ENCODE data around the gene FKBP1A. TPM values are rescaled to one million over a fixed set of nuclear protein-coding genes. Genes with fewer than 3 reads are reported as not detected.

FKBP1A gene
- total and polyA plus RNA-seq, 2 of the 4 experiments (the other 2 are of a cell fraction): 120 to 528 TPM

DNA sequence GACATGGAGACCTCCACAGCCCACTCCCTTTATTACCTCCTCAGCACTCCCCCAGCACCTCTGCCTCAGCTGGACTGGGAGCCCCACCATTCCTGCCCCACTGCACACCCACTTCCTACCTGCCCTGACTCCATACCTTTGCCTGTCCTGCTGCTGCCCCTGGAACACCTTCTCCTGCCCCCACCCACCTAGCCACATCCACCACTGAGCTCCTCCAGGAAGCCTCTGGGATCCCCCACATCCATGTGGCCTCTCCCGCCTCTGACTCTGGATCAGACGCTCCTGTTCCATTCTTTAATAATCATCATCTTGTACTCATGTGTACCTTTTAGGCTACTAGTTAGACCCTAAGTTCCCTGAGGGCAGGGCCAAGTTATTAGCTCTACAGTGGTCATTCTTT, 61.8 kb downstream of the FKBP1A start:
- H3K27ac ChIP-seq (ENCODE audit: insufficient read depth, low read length): no peak overlapping the region
- ChIA-PET POLR2A (ENCODE audit: unreplicated experiment) (no interaction called here), CTCF (no interaction called here)
- BruUV-seq (replicated peaks): no TSS peak
- H3K56ac ChIP-seq (ENCODE audit: extremely low read depth, insufficient read depth, low read length): no peak overlapping the region
- H3K4me2 ChIP-seq (ENCODE audit: low read depth, low read length): no peak overlapping the region
- no peak overlapping the region for H3K23ac ChIP-seq (ENCODE audit: low read depth, low read length)
- H2AK5ac ChIP-seq (ENCODE audit: low read depth, low read length): no peak overlapping the region
- no peak overlapping the region for H3K18ac ChIP-seq (ENCODE audit: low read depth, low read length)
- intact Hi-C loops (cut with micrococcal nuclease) (no loop called here), in situ Hi-C loops (cut with MboI; ENCODE audit: low sequenced_read_pairs) (loop anchor here (25.0 kb wide), 1 partner anchor 506 kb away; no protein-coding TSS in a partner anchor), dilution Hi-C loops (cut with HindIII; ENCODE audit: low sequenced_read_pairs, unreplicated experiment) (no loop called here)
- no peak overlapping the region for H3K9ac ChIP-seq (ENCODE audit: low read depth, low read length)
- TF ChIP-seq BHLHE40 (IDR thresholded peaks at IDR 0.05; ENCODE audit: low read depth, low read length) (no peak), POLR2A (IDR thresholded peaks at IDR 0.05; ENCODE audit: low read depth, low read length) (no peak), FOS (IDR thresholded peaks at IDR 0.05; ENCODE audit: low read depth, low read length) (no peak), MAZ (IDR thresholded peaks at IDR 0.05; ENCODE audit: borderline replicate concordance, low read depth, low read length) (no peak), SMC3 (IDR thresholded peaks at IDR 0.05; ENCODE audit: low read depth, low read length) (no peak), CHD1 (IDR thresholded peaks at IDR 0.05; ENCODE audit: low read depth, low read length) (no peak), RCOR1 (IDR thresholded peaks at IDR 0.05; ENCODE audit: insufficient replicate concordance, low read length) (no peak), USF2 (IDR thresholded peaks at IDR 0.05; ENCODE audit: low read depth, low read length) (no peak)
- H2AFZ ChIP-seq (replicated peaks; ENCODE audit: low read length, poor library complexity): no peak overlapping the region
- H3K36me3 ChIP-seq (ENCODE audit: control insufficient read depth, insufficient read depth, low read length): peaks cover 9% of the 10 kb centered on the region; the same call in 1 of the 2 replicates
- H4K91ac ChIP-seq (ENCODE audit: insufficient read depth, low read depth, low read length): no peak overlapping the region
- no peak overlapping the region for H4K5ac ChIP-seq (ENCODE audit: low read depth, low read length)
- peaks cover 4% of the 10 kb centered on the region; the same call in 1 of the 2 replicates for H4K20me1 ChIP-seq (ENCODE audit: insufficient read depth, low read length)
- H3K4me3 ChIP-seq (ENCODE audit: insufficient read depth, low read depth, low read length): no peak overlapping the region
- no peak overlapping the region for H3K4ac ChIP-seq (ENCODE audit: low read depth, low read length)
- H3K9me3 ChIP-seq (ENCODE audit: control insufficient read depth, insufficient read depth, low read length): no peaks in the 10 kb centered on the region
- no peak overlapping the region for H4K8ac ChIP-seq (ENCODE audit: low read depth in 2 of 2, low read length in 2 of 2)
- H3K14ac ChIP-seq (replicated peaks; ENCODE audit: low read depth, low read length): no peak overlapping the region
- peaks cover 42% of the 10 kb centered on the region for H3K9me1 ChIP-seq (ENCODE audit: insufficient read depth, low read length)
- H2BK20ac ChIP-seq (ENCODE audit: low read depth, low read length): no peak overlapping the region
- peaks cover 55 to 90% of the 10 kb centered on the region in 2 experiments for H3K79me1 ChIP-seq (ENCODE audit: low read depth in 1 of 2, low read length in 2 of 2)
- H2BK120ac ChIP-seq (ENCODE audit: low read depth, low read length): no peak overlapping the region
- no peaks in the 10 kb centered on the region for H3K27me3 ChIP-seq (ENCODE audit: control insufficient read depth, insufficient read depth, low read length)
- H2BK5ac ChIP-seq (ENCODE audit: low read depth, low read length, poor library complexity, severe bottlenecking): no peak overlapping the region
- H2AK9ac ChIP-seq (replicated peaks; ENCODE audit: low read depth, low read length, poor library complexity): no peak overlapping the region
- H3K4me1 ChIP-seq (ENCODE audit: control insufficient read depth, insufficient read depth, low read length): peaks cover 19% of the 10 kb centered on the region
- DNase-seq (no peak), ATAC-seq (ENCODE audit: low read depth) (no peak)
- no peak overlapping the region for H2BK15ac ChIP-seq (ENCODE audit: low read depth, low read length)
- WGBS, 2 experiments (ENCODE audit: extremely low coverage in 2 of 2, insufficient read length in 1 of 2): 100% methylated on average over 2 of the region's 2 CpGs; no CpG with 5 or more reads in 1 of the 2 experiments
